HepG2 (cell line): ENCODE measurements around the gene SERTAD2. TPM values are rescaled to one million over a fixed set of nuclear protein-coding genes. Genes with fewer than 3 reads are reported as not detected.

ENCODE experiments used
- DBP ChIP-seq: sonication (generic); formaldehyde crosslinking; IDR thresholded peaks from 2 replicates; pipeline ENCODE4 v1.4.0; 2020; ENCODE audit warnings: missing genetic modification reagents; ENCODE audit errors: not compliant biosample characterization
- ELK4 ChIP-seq: sonication (generic); formaldehyde crosslinking; IDR thresholded peaks from 2 replicates; pipeline ENCODE4 v1.9.0; 2021; ENCODE audit warnings: missing genetic modification reagents, borderline replicate concordance
- FOXA1 ChIP-seq, 2 experiments: fragments of 450-650 bp in 1 of 2; sonication (generic) in 1 of 2; formaldehyde crosslinking in 1 of 2; IDR thresholded peaks; 2 replicates each; pipeline versions ENCODE4 v1.4.0 to v1.6.1; 2016 to 2020; ENCODE audit warnings: missing genetic modification reagents in 1 of 2
- FOXK2 ChIP-seq: fragments of 450-650 bp; IDR thresholded peaks from 2 replicates; pipeline ENCODE4 v1.6.1; 2016
- FOXP4 ChIP-seq: sonication (generic); formaldehyde crosslinking; IDR thresholded peaks from 2 replicates; pipeline ENCODE4 v1.4.0; 2020; ENCODE audit warnings: missing genetic modification reagents
- HOXA7 ChIP-seq: sonication (generic); formaldehyde crosslinking; IDR thresholded peaks from 2 replicates; pipeline ENCODE4 v1.8.1; 2022; ENCODE audit warnings: mild to moderate bottlenecking, missing genetic modification reagents, moderate library complexity
- IRF1 ChIP-seq: sonication (generic); formaldehyde crosslinking; IDR thresholded peaks from 2 replicates; pipeline ENCODE4 v1.4.0; 2020; ENCODE audit warnings: low read depth, mild to moderate bottlenecking, missing genetic modification reagents
- IRF2 ChIP-seq: IDR thresholded peaks from 2 replicates; pipeline ENCODE4 v1.6.1; 2018; ENCODE audit warnings: missing genetic modification reagents, missing compliant biosample characterization
- JARID2 ChIP-seq: sonication (generic); formaldehyde crosslinking; IDR thresholded peaks from 2 replicates; pipeline ENCODE4 v1.8.1; 2023; ENCODE audit warnings: missing genetic modification reagents, inconsistent platforms; ENCODE audit not compliant: insufficient replicate concordance
- MATR3 ChIP-seq: sonication (generic); formaldehyde crosslinking; IDR thresholded peaks from 2 replicates; pipeline ENCODE4 v1.4.0; 2020; ENCODE audit warnings: missing genetic modification reagents
- MBD4 ChIP-seq: IDR thresholded peaks from 2 replicates; pipeline ENCODE4 v1.6.1; 2012; ENCODE audit warnings: low read length, inconsistent platforms, borderline replicate concordance
- NRL ChIP-seq: sonication (generic); formaldehyde crosslinking; IDR thresholded peaks from 2 replicates; pipeline ENCODE4 v1.5.0; 2020; ENCODE audit warnings: missing genetic modification reagents, mild to moderate bottlenecking, moderate library complexity, borderline replicate concordance
- SKIL ChIP-seq: sonication (generic); formaldehyde crosslinking; IDR thresholded peaks from 2 replicates; pipeline ENCODE4 v1.8.0; 2022; ENCODE audit warnings: missing genetic modification reagents, mild to moderate bottlenecking, moderate library complexity, borderline replicate concordance
- SMAD3 ChIP-seq: sonication (generic); formaldehyde crosslinking; IDR thresholded peaks from 2 replicates; pipeline ENCODE4 v1.4.0; 2020; ENCODE audit warnings: missing genetic modification reagents
- SP2 ChIP-seq: sonication (generic); formaldehyde crosslinking; IDR thresholded peaks from 2 replicates; pipeline ENCODE4 v1.5.1; 2020; ENCODE audit warnings: mild to moderate bottlenecking, missing genetic modification reagents
- SRSF4 ChIP-seq: fragments of 200-400 bp; formaldehyde crosslinking; IDR thresholded peaks from one replicate; pipeline ENCODE4 v1.6.1; 2018; ENCODE audit warnings: mild to moderate bottlenecking, low read depth, low read length, moderate library complexity; ENCODE audit not compliant: poor library complexity, severe bottlenecking
- ZBTB46 ChIP-seq: sonication (generic); formaldehyde crosslinking; IDR thresholded peaks from 2 replicates; pipeline ENCODE4 v1.4.0; 2020; ENCODE audit warnings: mild to moderate bottlenecking, missing genetic modification reagents, borderline replicate concordance
- ZNF207 ChIP-seq: fragments of 450-650 bp; IDR thresholded peaks from 2 replicates; pipeline ENCODE4 v1.6.1; 2016; ENCODE audit warnings: antibody characterized with exemption, borderline replicate concordance
- ZNF556 ChIP-seq: sonication (generic); formaldehyde crosslinking; IDR thresholded peaks from 2 replicates; pipeline ENCODE4 v1.4.0; 2020; ENCODE audit warnings: mild to moderate bottlenecking, missing genetic modification reagents, borderline replicate concordance
- ZNF746 ChIP-seq: sonication (generic); formaldehyde crosslinking; IDR thresholded peaks from 2 replicates; pipeline ENCODE4 v1.8.0; 2022; ENCODE audit warnings: mild to moderate bottlenecking, missing genetic modification reagents
- ZNF766 ChIP-seq: sonication (generic); formaldehyde crosslinking; IDR thresholded peaks from 2 replicates; pipeline ENCODE4 v1.5.0; 2020; ENCODE audit warnings: missing genetic modification reagents, borderline replicate concordance
- polyA plus RNA-seq, 8 experiments: library from polyadenylated mRNA; depleted of rRNA in 3 of 8; stranded (reverse) in 7 of 8; unstranded in 1 of 8; fragments of >200 nt; fragmentation: Illumina TruSeq in 4 of 8; extraction: Trizol in 4 of 8; gene quantifications; 2 replicates each; pipeline versions ENCODE4 v1.2.1 to v1.2.3, GENCODE V29; 2011 to 2016; ENCODE audit warnings: low read depth in 4 of 8, missing spikeins in 1 of 8, mixed read lengths in 1 of 8; ENCODE audit not compliant: insufficient read depth in 1 of 8
- total RNA-seq, 5 experiments: library from RNA; depleted of rRNA; stranded (reverse); fragments of >200 nt; fragmentation: Illumina TruSeq; extraction: Trizol; gene quantifications; 2 replicates each; pipeline ENCODE4 v1.2.3, GENCODE V29; 2016; ENCODE audit warnings: low read depth in 1 of 5

The SERTAD2 gene
- total and polyA plus RNA-seq, 2 of the 13 experiments (the other 11 are each of a cell fraction or from before 2014, with no cell fraction given), result 6.7 to 22.6 TPM

GRCh38 chr2:64669288-64669687, 15.6 kb upstream of the SERTAD2 start (continued):
- no peak for TF ChIP-seq ZBTB46
- TF ChIP-seq IRF2, result peak; percentile 87
- no peak for TF ChIP-seq ZNF766 (CRISPR knock-in tag)
- TF ChIP-seq FOXK2, result peak; percentile 5; the same call in 1 of the 2 replicates
- peak; percentile 89 for TF ChIP-seq FOXP4 (CRISPR knock-in tag)
- TF ChIP-seq DBP (CRISPR knock-in tag), result no peak
- no peak for TF ChIP-seq MATR3 (CRISPR knock-in tag)
- TF ChIP-seq SKIL, result peak; percentile 93
- TF ChIP-seq ZNF746 (CRISPR knock-in tag), result no peak
- TF ChIP-seq HOXA7 (CRISPR knock-in tag), result 0 out of 2 replicates have a peak, but pooled peaks have one; percentile 42
- no peak for TF ChIP-seq SP2 (CRISPR knock-in tag)
- TF ChIP-seq SMAD3 (CRISPR knock-in tag), result peak; percentile 69; the same call in 1 of the 2 replicates
- no peak for TF ChIP-seq ELK4 (CRISPR knock-in tag)
- TF ChIP-seq JARID2 (CRISPR knock-in tag), result no peak
- TF ChIP-seq NRL, result no peak
- TF ChIP-seq MBD4, result peak; percentile 37; the same call in 1 of the 2 replicates
- TF ChIP-seq ZNF207, result no peak
- TF ChIP-seq IRF1, result no peak
- TF ChIP-seq FOXA1 (IDR thresholded peaks at IDR 0.05), result no peak
- TF ChIP-seq FOXA1 (CRISPR knock-in tag; IDR thresholded peaks at IDR 0.05), result peak; percentile 87
- 0 out of 2 replicates have a peak, but pooled peaks have one; percentile 29 for TF ChIP-seq ZNF556
- TF ChIP-seq SRSF4, result no peak
